GM12878 (cell line): ENCODE data around the gene PRSS8. TPM values are rescaled to one million over a fixed set of nuclear protein-coding genes. Genes with fewer than 3 reads are reported as not detected.

Experiments used
- BACH1 ChIP-seq: fragments of 450-650 bp; IDR thresholded peaks from 2 replicates; pipeline ENCODE4 v1.6.1; 2017; ENCODE audit warnings: mild to moderate bottlenecking, borderline replicate concordance
- BHLHE40 ChIP-seq, 2 experiments: fragments of 450-650 bp in 1 of 2; IDR thresholded peaks; 2 replicates each; pipeline ENCODE4 v1.6.1; 2011 to 2017; ENCODE audit warnings: low read depth in 2 of 2, borderline replicate concordance in 1 of 2, improper control_type of control experiment in 1 of 2, low read length in 1 of 2, mild to moderate bottlenecking in 1 of 2
- CHD1 ChIP-seq: IDR thresholded peaks from 2 replicates; pipeline ENCODE4 v1.6.1; 2012; ENCODE audit warnings: low read depth, low read length, improper control_type of control experiment
- CREB1 ChIP-seq: IDR thresholded peaks from 2 replicates; pipeline ENCODE4 v1.6.1; 2012; ENCODE audit warnings: low read depth, mild to moderate bottlenecking, inconsistent platforms
- DPF2 ChIP-seq: fragments of 450-650 bp; IDR thresholded peaks from 2 replicates; pipeline ENCODE4 v1.6.1; 2017; ENCODE audit warnings: mild to moderate bottlenecking
- IRF3 ChIP-seq: fragments of 450-650 bp; IDR thresholded peaks from 2 replicates; pipeline ENCODE4 v1.6.1; 2014; ENCODE audit warnings: mild to moderate bottlenecking
- MLLT1 ChIP-seq: fragments of 450-650 bp; IDR thresholded peaks from 2 replicates; pipeline ENCODE4 v1.6.1; 2016; ENCODE audit warnings: mild to moderate bottlenecking
- MYB ChIP-seq: fragments of 150-350 bp; IDR thresholded peaks from 2 replicates; pipeline ENCODE4 v1.6.1; 2014; ENCODE audit warnings: mild to moderate bottlenecking, low read depth, low read length, borderline replicate concordance
- NBN ChIP-seq: fragments of 450-650 bp; IDR thresholded peaks from 2 replicates; pipeline ENCODE4 v1.6.1; 2016
- NFXL1 ChIP-seq: fragments of 450-650 bp; IDR thresholded peaks from 2 replicates; pipeline ENCODE4 v1.6.1; 2017; ENCODE audit warnings: antibody characterized with exemption, mild to moderate bottlenecking, borderline replicate concordance
- NKRF ChIP-seq: fragments of 450-650 bp; conservative IDR thresholded peaks from 2 replicates; pipeline ENCODE4 v1.6.1; 2017; ENCODE audit warnings: mild to moderate bottlenecking, moderate library complexity
- POLR2A ChIP-seq: IDR thresholded peaks from 2 replicates; pipeline ENCODE4 v1.6.1; 2011; ENCODE audit warnings: low read depth, mild to moderate bottlenecking, low read length
- POLR2AphosphoS5 ChIP-seq: IDR thresholded peaks from 2 replicates; pipeline ENCODE4 v1.6.1; 2011; ENCODE audit warnings: mild to moderate bottlenecking, low read length, inconsistent platforms
- RELA ChIP-seq: fragments of 450-650 bp; IDR thresholded peaks from 2 replicates; pipeline ENCODE4 v1.8.0; 2014; ENCODE audit warnings: borderline replicate concordance; ENCODE audit not compliant: partially characterized antibody
- RELB ChIP-seq: fragments of 450-650 bp; IDR thresholded peaks from 2 replicates; pipeline ENCODE4 v1.6.1; 2017; ENCODE audit warnings: low read depth, mild to moderate bottlenecking, moderate library complexity
- SIN3A ChIP-seq: IDR thresholded peaks from 2 replicates; pipeline ENCODE4 v1.6.1; 2012; ENCODE audit warnings: low read depth, low read length, improper control_type of control experiment
- SIX5 ChIP-seq: IDR thresholded peaks from 2 replicates; pipeline ENCODE4 v1.6.1; 2011; ENCODE audit warnings: mild to moderate bottlenecking, low read depth, low read length, moderate library complexity; ENCODE audit not compliant: severe bottlenecking
- SKIL ChIP-seq: fragments of 450-650 bp; IDR thresholded peaks from 2 replicates; pipeline ENCODE4 v1.6.1; 2017; ENCODE audit warnings: mild to moderate bottlenecking, low read depth, inconsistent platforms; ENCODE audit not compliant: poor library complexity, severe bottlenecking
- SMAD1 ChIP-seq: fragments of 450-650 bp; IDR thresholded peaks from 2 replicates; pipeline ENCODE4 v1.6.1; 2018; ENCODE audit warnings: mild to moderate bottlenecking, low read depth; ENCODE audit not compliant: partially characterized antibody
- TAF1 ChIP-seq: IDR thresholded peaks from 2 replicates; pipeline ENCODE4 v1.6.1; 2011; ENCODE audit warnings: mild to moderate bottlenecking, low read depth, low read length, borderline replicate concordance
- TARDBP ChIP-seq: IDR thresholded peaks from 2 replicates; pipeline ENCODE4 v1.6.1; 2016; ENCODE audit warnings: borderline replicate concordance
- TBL1XR1 ChIP-seq: IDR thresholded peaks from 2 replicates; pipeline ENCODE4 v1.6.1; 2012; ENCODE audit warnings: low read depth, low read length, improper control_type of control experiment
- polyA plus RNA-seq, 11 experiments: library from polyadenylated mRNA; depleted of rRNA in 4 of 11; unstranded in 6 of 11; stranded (reverse) in 5 of 11; fragments of >200 nt; fragmentation: Nextera tagmentation in 4 of 11; fragmentation: Illumina TruSeq in 1 of 11; extraction: Ambion mirVana in 4 of 11; extraction: Trizol in 1 of 11; gene quantifications; 1 replicate in 1 of 11; 2 replicates in 10 of 11; pipeline versions ENCODE4 v1.2.1 to v1.2.3, GENCODE V29; 2011 to 2016; ENCODE audit warnings: inconsistent platforms in 2 of 11, missing spikeins in 2 of 11, low read depth in 1 of 11
- total RNA-seq, 4 experiments: library from RNA; depleted of rRNA in 3 of 4; stranded (reverse); fragments of >200 nt in 3 of 4; fragmentation: Illumina TruSeq in 1 of 4; extraction: Trizol in 1 of 4; gene quantifications; 2 replicates each; pipeline versions ENCODE4 v1.2.1 to v1.2.3, GENCODE V29; 2013 to 2021

The PRSS8 gene
- total and polyA plus RNA-seq, 10 of the 15 experiments (the other 5 are each of a cell fraction or from before 2014, with no cell fraction given), result 0.33 to 0.58 TPM; not detected in 8

- TF ChIP-seq SKIL (no peak), TBL1XR1 (no peak), TARDBP (peak; percentile 75), DPF2 (peak; percentile 50; the same call in 1 of the 2 replicates), RELB (no peak), BACH1 (peak; percentile 80), SIN3A (no peak; the same call in 1 of the 2 replicates), CHD1 (peak; percentile 80; the same call in 1 of the 2 replicates), NKRF (peak; percentile 74; the same call in 1 of the 2 replicates), IRF3 (0 out of 2 replicates have a peak, but pooled peaks have one; percentile 23), MLLT1 (no peak; the same call in 1 of the 2 replicates), SMAD1 (no peak), RELA (peak; percentile 62), NFXL1 (no peak), POLR2A (peak; percentile 66), MYB (0 out of 2 replicates have a peak, but pooled peaks have one; percentile 35), TAF1 (0 out of 2 replicates have a peak, but pooled peaks have one; percentile 29), BHLHE40 (IDR thresholded peaks at IDR 0.05; ENCODE audit: borderline replicate concordance in 1 of 2, low read depth in 2 of 2, low read length in 1 of 2) (peak; percentile 53 to 84; a peak in 3 of 4 replicates), SIX5 (peak; percentile 90), CREB1 (peak; percentile 93), NBN (peak; percentile 40; the same call in 1 of the 2 replicates), POLR2AphosphoS5 (peak; percentile 36; the same call in 1 of the 2 replicates)
Observed at GRCh38 chr16:31108035-31108793, 27.3 kb downstream of the PRSS8 start, which contains the start of gene BCKDK (continued).
